K562 (cell line): ENCODE results near the gene TMEFF2. TPM values are rescaled to one million over a fixed set of nuclear protein-coding genes. Genes with fewer than 3 reads are reported as not detected.

Experiments used
- ARID1B ChIP-seq: fragments of 450-650 bp; IDR thresholded peaks from 2 replicates; pipeline ENCODE4 v1.6.1; 2016; ENCODE audit warnings: antibody characterized with exemption, mild to moderate bottlenecking, inconsistent platforms
- CBFA2T2 ChIP-seq: fragments of 450-650 bp; conservative IDR thresholded peaks from 2 replicates; pipeline ENCODE4 v1.6.1; 2017; ENCODE audit warnings: mild to moderate bottlenecking
- NCOR1 ChIP-seq: fragments of 450-650 bp; IDR thresholded peaks from 2 replicates; pipeline ENCODE4 v1.6.1; 2016; ENCODE audit warnings: mild to moderate bottlenecking, moderate library complexity
- NFIC ChIP-seq: fragments of 450-650 bp; IDR thresholded peaks from 2 replicates; pipeline ENCODE4 v1.6.1; 2017; ENCODE audit warnings: mild to moderate bottlenecking, inconsistent platforms
- SMARCE1 ChIP-seq: fragments of 450-650 bp; IDR thresholded peaks from 2 replicates; pipeline ENCODE4 v1.7.1; 2016; ENCODE audit warnings: mild to moderate bottlenecking
- SOX6 ChIP-seq: fragments of 450-650 bp; IDR thresholded peaks from 2 replicates; pipeline ENCODE4 v1.6.1; 2014; ENCODE audit warnings: mild to moderate bottlenecking
- TARDBP ChIP-seq: fragments of 450-650 bp; IDR thresholded peaks from 2 replicates; pipeline ENCODE4 v1.6.1; 2016
- TCF3 ChIP-seq: sonication (generic); formaldehyde crosslinking; IDR thresholded peaks from 2 replicates; pipeline ENCODE4 v1.4.0; 2020; ENCODE audit warnings: mild to moderate bottlenecking, missing genetic modification reagents
- TEAD4 ChIP-seq, 2 experiments: sonication (generic) in 1 of 2; formaldehyde crosslinking in 1 of 2; IDR thresholded peaks; 2 replicates each; pipeline versions ENCODE4 v1.6.1 to v1.8.0; 2012 to 2022; ENCODE audit warnings: borderline replicate concordance in 1 of 2, inconsistent platforms in 1 of 2, low read length in 1 of 2, mild to moderate bottlenecking in 1 of 2, missing genetic modification reagents in 1 of 2
- THRAP3 ChIP-seq: fragments of 450-650 bp; IDR thresholded peaks from 2 replicates; pipeline ENCODE4 v1.6.1; 2016; ENCODE audit warnings: mild to moderate bottlenecking, inconsistent platforms, borderline replicate concordance
- TRIM28 ChIP-seq: fragments of 450-650 bp; IDR thresholded peaks from 2 replicates; pipeline ENCODE4 v1.6.1; 2017
- ZNF239 ChIP-seq: fragments of 250-450 bp; sonication (Bioruptor Pico); IDR thresholded peaks from 2 replicates; pipeline ENCODE4 v1.4.0; 2020; ENCODE audit warnings: mild to moderate bottlenecking
- ZNF384 ChIP-seq: IDR thresholded peaks from 2 replicates; pipeline ENCODE4 v1.6.1; 2012; ENCODE audit warnings: low read depth, low read length, improper control_type of control experiment
- polyA plus RNA-seq, 8 experiments: library from polyadenylated mRNA; depleted of rRNA in 4 of 8; stranded (reverse) in 5 of 8; unstranded in 3 of 8; fragments of >200 nt; fragmentation: Nextera tagmentation in 2 of 8; fragmentation: Illumina TruSeq in 1 of 8; extraction: Ambion mirVana in 2 of 8; extraction: Trizol in 1 of 8; gene quantifications; 2 replicates each; pipeline versions ENCODE4 v1.2.1 to v1.2.3, GENCODE V29; 2011 to 2014; ENCODE audit warnings: inconsistent platforms in 1 of 8, missing spikeins in 1 of 8
- total RNA-seq, 7 experiments: library from RNA; depleted of rRNA in 6 of 7; stranded (reverse); fragments of >200 nt in 6 of 7; fragmentation: Illumina TruSeq in 2 of 7; extraction: Trizol in 2 of 7; gene quantifications; 2 replicates each; pipeline versions ENCODE4 v1.2.1 to v1.2.3, GENCODE V29; 2011 to 2021; ENCODE audit warnings: low replicate concordance in 1 of 7
- TF ChIP-seq, protein P1 (sequence below): fragments of 250-450 bp; sonication (Bioruptor Pico); IDR thresholded peaks from 2 replicates; pipeline ENCODE4 v1.5.1; 2021; ENCODE audit warnings: mild to moderate bottlenecking
- TF ChIP-seq, protein P2 (sequence below): IDR thresholded peaks from 2 replicates; pipeline ENCODE4 v1.6.1; 2016; ENCODE audit warnings: missing genetic modification characterization, missing compliant biosample characterization
- TF ChIP-seq, protein P3 (sequence below), 2 experiments: fragments of 450-650 bp; formaldehyde crosslinking in 1 of 2; IDR thresholded peaks; 2 replicates each; pipeline versions ENCODE4 v1.4.0 to v1.6.1; 2014 to 2020; ENCODE audit warnings: mild to moderate bottlenecking in 2 of 2, borderline replicate concordance in 1 of 2, low read depth in 1 of 2

TMEFF2 gene
- total and polyA plus RNA-seq, 9 of the 15 experiments (the other 6 are each of a cell fraction or from before 2014, with no cell fraction given): 1.4 TPM; not detected in 8

DNA sequence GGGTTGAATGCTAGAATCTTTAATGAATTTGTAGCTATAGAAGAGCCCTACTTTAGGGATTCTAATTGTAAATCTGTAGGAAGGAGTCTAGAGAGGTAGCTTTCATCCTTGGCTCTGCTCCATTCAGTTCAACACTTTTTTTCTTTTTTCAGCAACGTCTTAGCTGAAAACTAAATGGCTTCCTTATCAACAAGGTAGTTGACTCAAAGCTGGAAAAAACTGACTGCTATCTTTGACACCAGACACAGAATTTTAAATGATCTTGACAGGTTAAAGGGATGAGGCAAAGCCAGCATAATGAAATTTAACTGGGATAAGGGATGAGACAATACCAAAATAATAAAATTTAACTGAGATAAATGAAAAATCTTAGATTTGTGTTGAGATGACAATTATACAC is 54.9 kb downstream of the TMEFF2 start (continued):
- TF ChIP-seq SMARCE1 (0 out of 2 replicates have a peak, but pooled peaks have one; percentile 43), TARDBP (no peak), ZNF384 (peak; percentile 78), ZNF239 (CRISPR knock-in tag) (no peak), SOX6 (peak; percentile 41; the same call in 1 of the 2 replicates), NCOR1 (peak; percentile 61), NFIC (peak; percentile 77), TEAD4 (IDR thresholded peaks at IDR 0.05; ENCODE audit: low read length) (peak; percentile 67), TEAD4 (CRISPR knock-in tag; IDR thresholded peaks at IDR 0.05; ENCODE audit: borderline replicate concordance) (no peak), TRIM28 (peak; percentile 71; the same call in 1 of the 2 replicates), THRAP3 (no peak), TCF3 (CRISPR knock-in tag) (peak; percentile 78), ARID1B (peak; percentile 87), CBFA2T2 (peak; percentile 64)
- TF ChIP-seq, protein P1, sequence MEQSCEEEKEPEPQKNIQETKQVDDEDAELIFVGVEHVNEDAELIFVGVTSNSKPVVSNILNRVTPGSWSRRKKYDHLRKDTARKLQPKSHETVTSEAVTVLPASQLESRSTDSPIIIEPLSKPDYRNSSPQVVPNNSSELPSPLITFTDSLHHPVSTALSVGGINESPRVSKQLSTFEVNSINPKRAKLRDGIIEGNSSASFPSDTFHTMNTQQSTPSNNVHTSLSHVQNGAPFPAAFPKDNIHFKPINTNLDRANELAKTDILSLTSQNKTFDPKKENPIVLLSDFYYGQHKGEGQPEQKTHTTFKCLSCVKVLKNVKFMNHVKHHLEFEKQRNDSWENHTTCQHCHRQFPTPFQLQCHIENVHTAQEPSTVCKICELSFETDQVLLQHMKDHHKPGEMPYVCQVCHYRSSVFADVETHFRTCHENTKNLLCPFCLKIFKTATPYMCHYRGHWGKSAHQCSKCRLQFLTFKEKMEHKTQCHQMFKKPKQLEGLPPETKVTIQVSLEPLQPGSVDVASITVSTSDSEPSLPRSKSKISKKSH: no peak
- TF ChIP-seq, protein P2, sequence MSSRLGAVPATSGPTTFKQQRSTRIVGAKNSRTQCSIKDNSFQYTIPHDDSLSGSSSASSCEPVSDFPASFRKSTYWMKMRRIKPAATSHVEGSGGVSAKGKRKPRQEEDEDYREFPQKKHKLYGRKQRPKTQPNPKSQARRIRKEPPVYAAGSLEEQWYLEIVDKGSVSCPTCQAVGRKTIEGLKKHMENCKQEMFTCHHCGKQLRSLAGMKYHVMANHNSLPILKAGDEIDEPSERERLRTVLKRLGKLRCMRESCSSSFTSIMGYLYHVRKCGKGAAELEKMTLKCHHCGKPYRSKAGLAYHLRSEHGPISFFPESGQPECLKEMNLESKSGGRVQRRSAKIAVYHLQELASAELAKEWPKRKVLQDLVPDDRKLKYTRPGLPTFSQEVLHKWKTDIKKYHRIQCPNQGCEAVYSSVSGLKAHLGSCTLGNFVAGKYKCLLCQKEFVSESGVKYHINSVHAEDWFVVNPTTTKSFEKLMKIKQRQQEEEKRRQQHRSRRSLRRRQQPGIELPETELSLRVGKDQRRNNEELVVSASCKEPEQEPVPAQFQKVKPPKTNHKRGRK (tag): no peak
- TF ChIP-seq, protein P3, sequence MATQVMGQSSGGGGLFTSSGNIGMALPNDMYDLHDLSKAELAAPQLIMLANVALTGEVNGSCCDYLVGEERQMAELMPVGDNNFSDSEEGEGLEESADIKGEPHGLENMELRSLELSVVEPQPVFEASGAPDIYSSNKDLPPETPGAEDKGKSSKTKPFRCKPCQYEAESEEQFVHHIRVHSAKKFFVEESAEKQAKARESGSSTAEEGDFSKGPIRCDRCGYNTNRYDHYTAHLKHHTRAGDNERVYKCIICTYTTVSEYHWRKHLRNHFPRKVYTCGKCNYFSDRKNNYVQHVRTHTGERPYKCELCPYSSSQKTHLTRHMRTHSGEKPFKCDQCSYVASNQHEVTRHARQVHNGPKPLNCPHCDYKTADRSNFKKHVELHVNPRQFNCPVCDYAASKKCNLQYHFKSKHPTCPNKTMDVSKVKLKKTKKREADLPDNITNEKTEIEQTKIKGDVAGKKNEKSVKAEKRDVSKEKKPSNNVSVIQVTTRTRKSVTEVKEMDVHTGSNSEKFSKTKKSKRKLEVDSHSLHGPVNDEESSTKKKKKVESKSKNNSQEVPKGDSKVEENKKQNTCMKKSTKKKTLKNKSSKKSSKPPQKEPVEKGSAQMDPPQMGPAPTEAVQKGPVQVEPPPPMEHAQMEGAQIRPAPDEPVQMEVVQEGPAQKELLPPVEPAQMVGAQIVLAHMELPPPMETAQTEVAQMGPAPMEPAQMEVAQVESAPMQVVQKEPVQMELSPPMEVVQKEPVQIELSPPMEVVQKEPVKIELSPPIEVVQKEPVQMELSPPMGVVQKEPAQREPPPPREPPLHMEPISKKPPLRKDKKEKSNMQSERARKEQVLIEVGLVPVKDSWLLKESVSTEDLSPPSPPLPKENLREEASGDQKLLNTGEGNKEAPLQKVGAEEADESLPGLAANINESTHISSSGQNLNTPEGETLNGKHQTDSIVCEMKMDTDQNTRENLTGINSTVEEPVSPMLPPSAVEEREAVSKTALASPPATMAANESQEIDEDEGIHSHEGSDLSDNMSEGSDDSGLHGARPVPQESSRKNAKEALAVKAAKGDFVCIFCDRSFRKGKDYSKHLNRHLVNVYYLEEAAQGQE (IDR thresholded peaks at IDR 0.05; ENCODE audit: borderline replicate concordance): 0 out of 2 replicates have a peak, but pooled peaks have one; percentile 21
- TF ChIP-seq, protein P3 (CRISPR knock-in tag; IDR thresholded peaks at IDR 0.05; ENCODE audit: low read depth): no peak
